ENCODE results near the gene NPM3.

The NPM3 gene

GRCh38 chr10:101758858-101759257 is 24.4 kb downstream of the NPM3 start:
- no peak for DNase-seq (ENCODE audit: low spot score)

GRCh38 chr10:101752241-101752640 is 31.0 kb downstream of the NPM3 start:
- DNase-seq (ENCODE audit: low spot score): no peak

DNA sequence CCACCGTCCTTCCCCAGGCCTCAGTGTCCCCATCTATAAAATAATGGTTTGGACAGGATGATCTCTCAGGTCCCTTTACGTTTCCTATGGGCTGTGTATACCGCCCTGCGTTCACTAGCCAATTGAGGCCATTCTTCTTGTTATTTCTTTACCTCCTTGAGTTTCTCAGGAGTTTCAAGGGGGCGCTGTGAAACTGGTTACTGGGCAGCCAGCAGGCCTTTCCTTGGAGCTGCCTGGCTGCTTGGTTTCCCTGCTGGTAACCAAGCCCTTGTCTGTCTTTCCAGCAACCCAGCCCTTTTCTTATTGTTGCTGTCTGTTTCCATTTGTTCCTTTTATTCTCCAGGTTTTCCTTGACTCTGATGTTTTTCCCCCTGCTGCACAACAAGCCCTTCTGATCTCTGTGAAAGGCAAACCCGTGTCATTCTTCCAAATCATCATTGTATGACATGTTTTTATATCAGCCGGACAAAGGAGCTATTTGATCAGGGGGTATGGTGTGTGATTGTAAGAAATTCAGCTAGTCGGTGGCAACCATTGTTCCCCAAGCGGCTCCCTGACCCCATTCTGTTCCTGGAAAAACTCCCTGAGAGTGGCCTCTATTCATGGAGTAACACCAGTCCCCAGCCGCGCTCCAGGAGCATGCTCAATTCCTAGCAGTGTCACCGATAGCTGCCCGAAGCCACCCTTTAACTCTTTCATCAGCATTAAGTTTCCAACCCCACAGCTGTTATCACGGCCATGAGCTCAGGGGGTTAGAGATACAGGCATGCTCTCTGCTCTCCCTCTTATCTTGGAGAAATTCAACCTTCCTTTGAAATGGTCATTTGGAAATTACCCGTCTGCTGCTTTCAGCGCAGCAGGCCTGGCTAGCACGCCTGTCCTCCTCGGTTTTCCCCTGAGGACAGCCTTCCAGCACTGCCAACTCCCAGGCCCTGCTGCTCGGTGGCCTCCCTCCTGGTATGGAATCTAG is 33.9 kb downstream of the NPM3 start:
- DNase-seq (ENCODE audit: low spot score): no peak

- no peak for DNase-seq (ENCODE audit: low spot score)
These were observed 34.8 kb downstream of the NPM3 start for GRCh38 chr10:101748496-101748895.

- no peak for DNase-seq (ENCODE audit: low spot score)
These were observed 38.1 kb downstream of the NPM3 start for GRCh38 chr10:101745074-101745696.

GRCh38 chr10:101744267-101744666 is 39.0 kb downstream of the NPM3 start:
- DNase-seq (ENCODE audit: low spot score): no peak

- no peak for DNase-seq (ENCODE audit: low spot score)
These were observed 41.3 kb downstream of the NPM3 start for GRCh38 chr10:101741938-101742337.

GRCh38 chr10:101736666-101737065 is 46.6 kb downstream of the NPM3 start:
- DNase-seq (ENCODE audit: low spot score): no peak

- no peak for DNase-seq (ENCODE audit: low spot score)
These were observed 51.1 kb downstream of the NPM3 start for GRCh38 chr10:101732096-101732495.
